CD8-positive, alpha-beta memory T cell (primary cell): ENCODE results near the gene HNF4A. TPM values are rescaled to one million over a fixed set of nuclear protein-coding genes. Genes with fewer than 3 reads are reported as not detected.

Source experiments
- CTCF ChIA-PET: fragments of 350-600 bp; sonication (Branson Sonifier 250); formaldehyde crosslinking; loops from one replicate; lab custom pipeline; 2021; ENCODE audit warnings: antibody characterized with exemption; lab: Charles Lee
- POLR2A ChIA-PET: fragments of 350-600 bp; sonication (Branson Sonifier 250); formaldehyde crosslinking; loops from one replicate; lab custom pipeline; 2021; ENCODE audit warnings: antibody characterized with exemption; lab: Charles Lee
- DNase-seq, 5 donors: peaks; one replicate each; pipeline versions ENCODE4 v3.0.0 to v3.0.0-alpha.2; 2020 to 2022; ENCODE audit warnings: mixed read lengths in 1 of 5
- H3K27ac ChIP-seq: one replicate; pipeline ENCODE4 v1.7.0; 2013; ENCODE audit warnings: low read depth, mild to moderate bottlenecking, low read length, moderate library complexity
- H3K27me3 ChIP-seq: 2 replicates; pipeline ENCODE4 v1.7.0; 2013; ENCODE audit warnings: low read length, mild to moderate bottlenecking; ENCODE audit not compliant: insufficient read depth, poor library complexity, severe bottlenecking
- H3K36me3 ChIP-seq: 2 replicates; pipeline ENCODE4 v1.7.0; 2013; ENCODE audit warnings: mild to moderate bottlenecking, low read length, moderate library complexity; ENCODE audit not compliant: insufficient read depth
- H3K4me1 ChIP-seq: 2 replicates; pipeline ENCODE4 v1.7.0; 2013; ENCODE audit warnings: mild to moderate bottlenecking, low read length, moderate library complexity; ENCODE audit not compliant: insufficient read depth
- H3K4me3 ChIP-seq: 2 replicates; pipeline ENCODE4 v1.7.0; 2013; ENCODE audit warnings: mild to moderate bottlenecking, low read length
- H3K9me3 ChIP-seq: 2 replicates; pipeline ENCODE4 v1.7.0; 2013; ENCODE audit warnings: mild to moderate bottlenecking, low read length
- H3K27ac Mint-ChIP-seq, 8 donors: one replicate each; pipeline ENCODE4 v1.8.0; 2020 to 2021; ENCODE audit warnings: mixed read lengths in 8 of 8, mild to moderate bottlenecking in 6 of 8, inconsistent platforms in 3 of 8, moderate library complexity in 3 of 8
- H3K27me3 Mint-ChIP-seq, 2 donors: one replicate each; pipeline ENCODE4 v1.8.0; 2020 to 2021; ENCODE audit warnings: mixed read lengths in 2 of 2, mild to moderate bottlenecking in 1 of 2, moderate library complexity in 1 of 2
- H3K36me3 Mint-ChIP-seq, 3 donors: one replicate each; pipeline ENCODE4 v1.8.0; 2020 to 2021; ENCODE audit warnings: mixed read lengths in 3 of 3, inconsistent platforms in 1 of 3, mild to moderate bottlenecking in 1 of 3
- H3K4me1 Mint-ChIP-seq, 3 donors: one replicate each; pipeline ENCODE4 v1.8.0; 2020 to 2021; ENCODE audit warnings: mixed read lengths in 3 of 3, inconsistent platforms in 1 of 3, mild to moderate bottlenecking in 1 of 3
- H3K4me3 Mint-ChIP-seq, 7 donors: one replicate each; pipeline ENCODE4 v1.8.0; 2020 to 2021; ENCODE audit warnings: mixed read lengths in 7 of 7, mild to moderate bottlenecking in 6 of 7, moderate library complexity in 4 of 7, inconsistent platforms in 2 of 7
- H3K9me3 Mint-ChIP-seq, 5 donors: one replicate each; pipeline ENCODE4 v1.8.0; 2020 to 2022; ENCODE audit warnings: mixed read lengths in 5 of 5, mild to moderate bottlenecking in 3 of 5, moderate library complexity in 2 of 5, inconsistent platforms in 1 of 5
- polyA plus RNA-seq: library from polyadenylated mRNA; unstranded; fragments of 300-500 nt; fragmentation: Illumina TruSeq; gene quantifications from one replicate; pipeline ENCODE4 v1.2.3, GENCODE V29; 2021
- total RNA-seq, 2 experiments: library from RNA; stranded (reverse); gene quantifications; one replicate each; pipeline ENCODE4 v1.2.3, GENCODE V29; 2021

HNF4A gene
- total and polyA plus RNA-seq, 3 experiments from 2014 or later = not detected

DNA sequence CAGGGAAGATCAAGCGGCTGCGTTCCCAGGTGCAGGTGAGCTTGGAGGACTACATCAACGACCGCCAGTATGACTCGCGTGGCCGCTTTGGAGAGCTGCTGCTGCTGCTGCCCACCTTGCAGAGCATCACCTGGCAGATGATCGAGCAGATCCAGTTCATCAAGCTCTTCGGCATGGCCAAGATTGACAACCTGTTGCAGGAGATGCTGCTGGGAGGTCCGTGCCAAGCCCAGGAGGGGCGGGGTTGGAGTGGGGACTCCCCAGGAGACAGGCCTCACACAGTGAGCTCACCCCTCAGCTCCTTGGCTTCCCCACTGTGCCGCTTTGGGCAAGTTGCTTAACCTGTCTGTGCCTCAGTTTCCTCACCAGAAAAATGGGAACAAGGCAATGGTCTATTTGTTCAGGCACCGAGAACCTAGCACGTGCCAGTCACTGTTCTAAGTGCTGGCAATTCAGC is 68.6 kb downstream of the HNF4A start:
- no peaks in the 10 kb centered on the region for H3K9me3 ChIP-seq
- Mint-ChIP-seq H3K4me3 (no peak overlapping the region), H3K27me3 (peaks cover 10 to 19% of the 10 kb centered on the region in 2 donors), H3K9me3 (no peaks in the 10 kb centered on the region), H3K27ac (no peak overlapping the region), H3K36me3 (no peaks in the 10 kb centered on the region), H3K4me1 (no peaks in the 10 kb centered on the region)
- H3K36me3 ChIP-seq = no peaks in the 10 kb centered on the region
- ChIA-PET CTCF (no interaction called here), POLR2A (no interaction called here)
- H3K4me3 ChIP-seq = no peak overlapping the region
- no peak for DNase-seq
- H3K27me3 ChIP-seq = no peaks in the 10 kb centered on the region
- H3K27ac ChIP-seq = no peak overlapping the region
- no peaks in the 10 kb centered on the region for H3K4me1 ChIP-seq

DNA sequence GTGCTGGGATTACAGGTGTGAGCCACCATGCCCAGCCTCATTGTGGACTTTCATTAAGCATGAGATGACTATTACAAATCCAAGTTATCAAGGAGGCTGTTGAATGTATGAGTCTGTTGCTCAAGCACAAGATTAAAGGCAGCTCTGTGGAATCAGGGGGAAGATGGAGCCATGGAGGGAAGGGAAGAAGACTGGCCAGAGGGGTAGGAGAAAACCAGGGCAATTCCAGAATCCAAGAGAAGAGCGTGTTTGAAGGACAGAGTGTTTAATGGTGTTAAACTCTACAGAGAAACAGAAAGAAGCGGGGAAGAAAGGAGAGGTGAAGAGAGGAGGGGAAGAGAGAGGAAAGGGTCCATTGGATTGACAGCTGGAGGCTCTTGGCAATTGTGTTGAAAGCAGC is 70.4 kb downstream of the HNF4A start:
- no peak overlapping the region for H3K27ac ChIP-seq
- H3K27me3 Mint-ChIP-seq = peaks cover 7 to 17% of the 10 kb centered on the region in 2 donors
- H3K27me3 ChIP-seq = no peaks in the 10 kb centered on the region
- H3K9me3 ChIP-seq = no peaks in the 10 kb centered on the region
- H3K36me3 Mint-ChIP-seq = no peaks in the 10 kb centered on the region
- H3K36me3 ChIP-seq = no peaks in the 10 kb centered on the region
- CTCF ChIA-PET = no interaction called here
- no peaks in the 10 kb centered on the region for H3K9me3 Mint-ChIP-seq
- DNase-seq = no peak
- H3K4me3 Mint-ChIP-seq = no peak overlapping the region
- H3K4me1 ChIP-seq = no peaks in the 10 kb centered on the region
- H3K4me1 Mint-ChIP-seq = no peaks in the 10 kb centered on the region
- no peak overlapping the region for H3K27ac Mint-ChIP-seq
- H3K4me3 ChIP-seq = no peak overlapping the region
- POLR2A ChIA-PET = no interaction called here

DNA sequence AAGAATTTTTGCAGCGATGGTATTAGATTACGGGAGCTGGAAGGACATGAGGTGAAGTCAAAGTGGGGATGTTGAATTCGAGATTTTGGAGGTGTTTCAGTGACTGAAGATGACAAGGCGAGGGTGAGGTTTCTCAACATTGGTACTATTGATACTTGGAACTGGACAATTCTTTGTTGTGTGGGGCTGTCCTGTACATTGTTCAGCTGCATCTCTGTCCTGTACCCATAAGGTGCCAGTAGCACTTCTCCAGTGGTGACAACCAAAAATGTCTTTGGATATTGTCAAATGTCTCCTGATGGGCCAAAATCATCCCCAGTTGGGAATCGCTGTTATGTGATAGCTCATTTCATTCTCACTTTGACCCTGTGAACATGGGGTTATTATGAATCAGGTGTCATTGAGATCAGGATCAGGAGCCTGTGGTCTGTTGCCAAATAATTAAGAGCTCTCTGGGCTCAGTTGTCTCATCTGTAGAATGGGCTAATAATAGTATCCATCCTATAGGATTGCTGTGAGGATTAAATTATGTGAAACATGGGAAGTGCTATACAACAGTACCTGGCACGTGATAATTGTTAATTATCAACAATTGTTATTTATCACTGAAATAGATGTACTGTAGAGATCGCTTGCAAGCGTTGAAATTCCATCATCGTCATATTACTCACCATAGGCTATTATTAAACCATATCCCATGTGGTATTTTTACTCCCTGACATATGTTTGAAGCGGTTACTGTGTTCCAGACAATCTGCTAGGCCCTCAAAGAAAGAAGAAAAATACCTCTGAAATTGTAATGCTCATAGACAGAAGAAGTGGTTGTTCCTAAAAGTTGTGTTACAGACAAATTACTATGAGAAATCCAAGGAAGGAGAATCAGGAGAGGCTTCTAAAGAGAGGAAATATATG is 71.6 kb downstream of the HNF4A start:
- Histone ChIP-seq H3K4me1 (no peaks in the 10 kb centered on the region), H3K27me3 (no peaks in the 10 kb centered on the region), H3K9me3 (no peaks in the 10 kb centered on the region), H3K4me3 (no peak overlapping the region), H3K27ac (no peak overlapping the region), H3K36me3 (no peaks in the 10 kb centered on the region)
- Mint-ChIP-seq H3K4me1 (no peaks in the 10 kb centered on the region), H3K4me3 (no peak overlapping the region), H3K27me3 (peaks cover 0 to 11% of the 10 kb centered on the region in 2 donors), H3K9me3 (no peaks in the 10 kb centered on the region), H3K36me3 (no peaks in the 10 kb centered on the region), H3K27ac (peak overlapping the region in 1 of 8 donors; percentile 55)
- POLR2A ChIA-PET = no interaction called here
- CTCF ChIA-PET = no interaction called here
- DNase-seq = no peak

DNA sequence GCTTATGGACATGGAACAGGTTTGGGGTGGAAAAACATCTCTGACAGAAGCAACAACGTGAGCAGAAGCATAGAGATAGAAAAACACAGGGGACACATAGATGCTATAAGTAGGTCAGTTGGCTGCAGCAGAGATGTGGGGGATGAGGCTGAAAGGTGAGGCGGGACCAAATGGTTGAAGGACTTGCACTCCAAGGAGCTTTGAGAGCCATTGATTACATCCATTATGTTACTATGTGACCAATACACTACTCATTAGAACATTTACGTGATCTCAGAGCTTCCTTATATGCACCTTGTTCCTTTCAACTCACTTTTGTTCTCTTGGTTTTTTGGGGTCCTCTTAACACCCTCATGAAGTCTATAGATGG is 72.3 kb downstream of the HNF4A start:
- H3K27ac ChIP-seq = no peak overlapping the region
- H3K27me3 ChIP-seq = no peaks in the 10 kb centered on the region
- no peak for DNase-seq
- H3K9me3 ChIP-seq = no peaks in the 10 kb centered on the region
- H3K4me1 Mint-ChIP-seq = no peaks in the 10 kb centered on the region
- H3K27me3 Mint-ChIP-seq = peaks cover 0 to 11% of the 10 kb centered on the region in 2 donors
- no peaks in the 10 kb centered on the region for H3K4me1 ChIP-seq
- POLR2A ChIA-PET = no interaction called here
- no peaks in the 10 kb centered on the region for H3K36me3 Mint-ChIP-seq
- H3K4me3 ChIP-seq = no peak overlapping the region
- H3K9me3 Mint-ChIP-seq = no peaks in the 10 kb centered on the region
- H3K4me3 Mint-ChIP-seq = no peak overlapping the region
- CTCF ChIA-PET = no interaction called here
- H3K36me3 ChIP-seq = no peaks in the 10 kb centered on the region
- H3K27ac Mint-ChIP-seq = no peak overlapping the region

DNA sequence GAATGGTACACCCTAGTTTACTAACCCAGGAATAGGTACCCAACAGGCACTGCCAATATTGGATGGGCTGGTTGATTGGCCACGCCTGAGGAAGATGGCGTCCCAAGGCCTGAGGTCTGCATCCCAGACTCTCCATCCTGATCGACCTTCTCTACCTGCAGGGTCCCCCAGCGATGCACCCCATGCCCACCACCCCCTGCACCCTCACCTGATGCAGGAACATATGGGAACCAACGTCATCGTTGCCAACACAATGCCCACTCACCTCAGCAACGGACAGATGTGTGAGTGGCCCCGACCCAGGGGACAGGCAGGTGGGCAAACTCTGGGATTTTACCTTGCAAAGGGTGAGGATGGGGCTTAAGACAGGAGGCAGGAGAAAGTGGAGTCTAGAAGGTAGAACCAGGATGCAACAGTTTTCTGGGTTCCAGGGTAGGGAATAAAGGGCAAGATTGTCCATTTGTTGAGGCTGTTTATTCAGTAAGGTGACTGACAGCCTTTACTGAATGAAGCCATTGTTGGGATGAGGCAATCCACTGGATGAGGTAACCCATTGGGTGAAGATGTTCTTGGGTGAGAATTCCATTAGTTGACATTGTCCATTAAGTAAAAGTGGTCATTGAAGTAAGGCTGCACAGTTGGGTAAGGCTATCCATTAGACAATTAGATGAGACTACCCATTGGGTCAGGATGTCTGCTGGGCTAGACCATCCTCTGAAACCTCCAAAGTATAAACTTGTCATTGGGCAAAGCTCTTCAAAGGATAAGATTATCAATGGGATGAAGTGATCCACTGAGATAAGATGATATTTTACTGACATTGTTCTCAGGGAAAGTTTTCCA is 72.9 kb downstream of the HNF4A start:
- ChIA-PET POLR2A (no interaction called here), CTCF (no interaction called here)
- no peak for DNase-seq
- no peaks in the 10 kb centered on the region for H3K4me1 Mint-ChIP-seq
- H3K27me3 Mint-ChIP-seq = peaks cover 0 to 10% of the 10 kb centered on the region in 2 donors
- Histone ChIP-seq H3K36me3 (no peaks in the 10 kb centered on the region), H3K9me3 (no peaks in the 10 kb centered on the region), H3K27ac (no peak overlapping the region), H3K4me3 (no peak overlapping the region), H3K27me3 (no peaks in the 10 kb centered on the region), H3K4me1 (no peaks in the 10 kb centered on the region)
- no peak overlapping the region for H3K4me3 Mint-ChIP-seq
- no peak overlapping the region for H3K27ac Mint-ChIP-seq
- no peaks in the 10 kb centered on the region for H3K9me3 Mint-ChIP-seq
- no peaks in the 10 kb centered on the region for H3K36me3 Mint-ChIP-seq

DNA sequence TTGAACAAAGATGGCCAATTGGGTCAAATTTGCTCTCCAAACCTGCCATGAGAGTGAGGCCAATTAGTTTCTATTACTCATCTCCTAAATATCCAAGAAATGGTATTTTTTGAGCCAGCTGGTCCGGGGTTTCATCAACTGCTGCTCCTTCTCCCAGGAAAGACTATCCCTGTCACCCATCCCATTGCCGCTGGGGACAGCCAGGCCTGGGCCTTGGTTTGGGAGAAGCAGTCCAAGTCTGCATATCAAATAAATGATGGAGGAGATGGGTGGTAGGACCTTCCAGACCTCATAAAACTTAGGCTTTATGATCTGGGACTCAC is 73.5 kb downstream of the HNF4A start:
- ChIA-PET POLR2A (no interaction called here), CTCF (no interaction called here)
- Mint-ChIP-seq H3K4me3 (no peak overlapping the region), H3K27me3 (peaks cover 0 to 5% of the 10 kb centered on the region in 2 donors), H3K4me1 (no peaks in the 10 kb centered on the region), H3K27ac (no peak overlapping the region), H3K9me3 (no peaks in the 10 kb centered on the region), H3K36me3 (no peaks in the 10 kb centered on the region)
- Histone ChIP-seq H3K27ac (no peak overlapping the region), H3K36me3 (no peaks in the 10 kb centered on the region), H3K27me3 (no peaks in the 10 kb centered on the region), H3K4me1 (no peaks in the 10 kb centered on the region), H3K9me3 (no peaks in the 10 kb centered on the region), H3K4me3 (no peak overlapping the region)
- no peak for DNase-seq

DNA sequence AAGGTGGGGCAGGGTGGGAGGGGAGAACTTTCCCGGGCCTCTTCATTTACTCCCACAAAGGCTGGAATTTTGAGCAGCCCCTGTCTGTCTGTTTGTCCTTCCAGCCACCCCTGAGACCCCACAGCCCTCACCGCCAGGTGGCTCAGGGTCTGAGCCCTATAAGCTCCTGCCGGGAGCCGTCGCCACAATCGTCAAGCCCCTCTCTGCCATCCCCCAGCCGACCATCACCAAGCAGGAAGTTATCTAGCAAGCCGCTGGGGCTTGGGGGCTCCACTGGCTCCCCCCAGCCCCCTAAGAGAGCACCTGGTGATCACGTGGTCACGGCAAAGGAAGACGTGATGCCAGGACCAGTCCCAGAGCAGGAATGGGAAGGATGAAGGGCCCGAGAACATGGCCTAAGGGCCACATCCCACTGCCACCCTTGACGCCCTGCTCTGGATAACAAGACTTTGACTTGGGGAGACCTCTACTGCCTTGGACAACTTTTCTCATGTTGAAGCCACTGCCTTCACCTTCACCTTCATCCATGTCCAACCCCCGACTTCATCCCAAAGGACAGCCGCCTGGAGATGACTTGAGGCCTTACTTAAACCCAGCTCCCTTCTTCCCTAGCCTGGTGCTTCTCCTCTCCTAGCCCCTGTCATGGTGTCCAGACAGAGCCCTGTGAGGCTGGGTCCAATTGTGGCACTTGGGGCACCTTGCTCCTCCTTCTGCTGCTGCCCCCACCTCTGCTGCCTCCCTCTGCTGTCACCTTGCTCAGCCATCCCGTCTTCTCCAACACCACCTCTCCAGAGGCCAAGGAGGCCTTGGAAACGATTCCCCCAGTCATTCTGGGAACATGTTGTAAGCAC is 74.1 kb downstream of the HNF4A start:
- H3K4me3 ChIP-seq = no peak overlapping the region
- POLR2A ChIA-PET = no interaction called here

More for the DNA sequence above, 74.1 kb downstream of the HNF4A start:
- H3K27me3 Mint-ChIP-seq = peaks cover 0 to 7% of the 10 kb centered on the region in 2 donors
- Histone ChIP-seq H3K36me3 (no peaks in the 10 kb centered on the region), H3K27me3 (no peaks in the 10 kb centered on the region), H3K9me3 (no peaks in the 10 kb centered on the region), H3K4me1 (no peaks in the 10 kb centered on the region), H3K27ac (no peak overlapping the region)
- no peak overlapping the region for H3K27ac Mint-ChIP-seq
- no peaks in the 10 kb centered on the region for H3K36me3 Mint-ChIP-seq
- CTCF ChIA-PET = no interaction called here
- H3K9me3 Mint-ChIP-seq = no peaks in the 10 kb centered on the region
- no peak overlapping the region for H3K4me3 Mint-ChIP-seq
- H3K4me1 Mint-ChIP-seq = no peaks in the 10 kb centered on the region
- no peak for DNase-seq
